Measurements from ENCODE around the gene PAQR3. TPM values are rescaled to one million over a fixed set of nuclear protein-coding genes. Genes with fewer than 3 reads are reported as not detected.
A peak's percentile ranks its signal among the peaks of the same experiment; 100 is the strongest.

The PAQR3 gene, protein sequence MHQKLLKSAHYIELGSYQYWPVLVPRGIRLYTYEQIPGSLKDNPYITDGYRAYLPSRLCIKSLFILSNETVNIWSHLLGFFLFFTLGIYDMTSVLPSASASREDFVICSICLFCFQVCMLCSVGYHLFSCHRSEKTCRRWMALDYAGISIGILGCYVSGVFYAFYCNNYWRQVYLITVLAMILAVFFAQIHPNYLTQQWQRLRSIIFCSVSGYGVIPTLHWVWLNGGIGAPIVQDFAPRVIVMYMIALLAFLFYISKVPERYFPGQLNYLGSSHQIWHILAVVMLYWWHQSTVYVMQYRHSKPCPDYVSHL
- total RNA-seq, result 10 to 100 TPM; 10.2 to 11.4 TPM

DNA sequence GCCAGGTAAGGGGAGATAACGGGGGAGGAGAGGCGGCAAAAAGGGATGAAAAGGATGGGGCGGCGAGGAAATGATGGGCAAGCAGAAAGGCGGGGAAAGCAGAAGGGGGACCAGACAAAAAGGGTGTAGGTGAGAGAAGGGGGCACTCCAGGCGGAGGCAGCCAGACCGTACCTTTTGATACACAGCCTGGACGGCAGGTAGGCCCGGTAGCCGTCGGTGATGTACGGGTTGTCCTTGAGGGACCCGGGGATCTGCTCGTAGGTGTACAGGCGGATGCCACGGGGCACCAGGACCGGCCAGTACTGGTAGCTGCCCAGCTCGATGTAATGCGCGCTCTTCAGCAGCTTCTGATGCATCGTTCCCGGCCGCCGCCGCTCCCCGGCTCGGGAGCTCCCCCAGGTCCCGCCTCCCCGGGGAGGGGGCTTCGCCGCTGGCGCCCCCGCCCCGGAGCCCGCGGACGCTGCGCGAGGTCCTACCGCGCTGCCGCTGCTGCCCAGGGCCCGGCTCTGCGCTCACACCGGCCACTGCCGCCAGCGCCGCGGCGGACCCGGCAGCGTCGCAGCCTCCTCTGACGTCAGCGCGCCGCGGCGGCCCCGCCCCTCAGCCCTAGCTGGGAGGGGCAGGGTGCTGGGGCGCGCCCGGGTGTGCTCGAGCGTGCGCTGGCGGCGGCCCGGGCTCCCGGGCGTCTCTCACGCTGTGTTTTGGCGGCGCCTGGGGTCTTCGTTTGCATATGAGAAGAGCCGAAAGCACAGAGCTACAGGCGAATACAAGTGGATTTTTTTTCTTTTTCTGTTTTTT lies at the start of gene PAQR3:
TSS of gene PAQR3 (minus strand) at position 571 of the 799 bp plus-strand sequence. CDS start at position 357, 214 bp downstream.
- POLR2A ChIA-PET, result interaction anchor here (1.2 kb wide), 1 partner anchor 25 kb away, joined by 3 read pairs; no protein-coding TSS in a partner anchor
- intact Hi-C loops (cut with micrococcal nuclease), result no loop called here
- peak; percentile 85 for DNase-seq
- peak; percentile 98 for ATAC-seq
- H3K4me1 Mint-ChIP-seq (ENCODE audit: low read depth), result peaks cover 37% of the 10 kb centered on the region
- H3K36me3 Mint-ChIP-seq (ENCODE audit: low read depth), result peaks cover 5% of the 10 kb centered on the region
- H3K27me3 Mint-ChIP-seq, result peaks cover 3% of the 10 kb centered on the region
- TF ChIP-seq, protein P1, sequence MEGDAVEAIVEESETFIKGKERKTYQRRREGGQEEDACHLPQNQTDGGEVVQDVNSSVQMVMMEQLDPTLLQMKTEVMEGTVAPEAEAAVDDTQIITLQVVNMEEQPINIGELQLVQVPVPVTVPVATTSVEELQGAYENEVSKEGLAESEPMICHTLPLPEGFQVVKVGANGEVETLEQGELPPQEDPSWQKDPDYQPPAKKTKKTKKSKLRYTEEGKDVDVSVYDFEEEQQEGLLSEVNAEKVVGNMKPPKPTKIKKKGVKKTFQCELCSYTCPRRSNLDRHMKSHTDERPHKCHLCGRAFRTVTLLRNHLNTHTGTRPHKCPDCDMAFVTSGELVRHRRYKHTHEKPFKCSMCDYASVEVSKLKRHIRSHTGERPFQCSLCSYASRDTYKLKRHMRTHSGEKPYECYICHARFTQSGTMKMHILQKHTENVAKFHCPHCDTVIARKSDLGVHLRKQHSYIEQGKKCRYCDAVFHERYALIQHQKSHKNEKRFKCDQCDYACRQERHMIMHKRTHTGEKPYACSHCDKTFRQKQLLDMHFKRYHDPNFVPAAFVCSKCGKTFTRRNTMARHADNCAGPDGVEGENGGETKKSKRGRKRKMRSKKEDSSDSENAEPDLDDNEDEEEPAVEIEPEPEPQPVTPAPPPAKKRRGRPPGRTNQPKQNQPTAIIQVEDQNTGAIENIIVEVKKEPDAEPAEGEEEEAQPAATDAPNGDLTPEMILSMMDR (IDR thresholded peaks at IDR 0.05), result no peak
- H3K4me3 Mint-ChIP-seq, result peak within 1 kb of the TSS; percentile 97
- H3K9me3 Mint-ChIP-seq, result no peaks in the 10 kb centered on the region
- CTCF ChIA-PET, result interaction anchor here (1.1 to 2.1 kb wide), 2 partner anchors 14 to 1263 kb away, joined by 3 to 13 read pairs; no protein-coding TSS in a partner anchor
- peak within 1 kb of the TSS; percentile 87 for H3K27ac Mint-ChIP-seq

DNA sequence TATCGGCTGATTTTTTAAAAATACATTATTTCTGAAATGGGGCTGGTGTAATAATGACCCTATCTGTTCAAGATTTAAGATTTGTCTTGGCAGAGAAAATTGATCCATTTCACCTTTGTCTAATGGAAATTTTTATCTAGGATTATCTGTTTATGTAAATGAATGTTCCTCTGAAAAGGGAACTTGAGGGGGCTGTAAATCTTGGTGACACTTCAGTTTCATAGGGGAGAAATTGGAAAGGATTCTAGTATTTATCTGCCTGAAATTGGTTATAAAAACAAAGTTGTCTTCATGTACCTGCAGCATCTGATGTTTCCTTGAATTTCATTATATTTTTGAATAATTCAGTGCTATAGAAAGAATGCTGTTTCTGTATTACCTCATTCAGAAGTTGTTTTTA lies 48.4 kb upstream of the PAQR3 start:
- Mint-ChIP-seq H3K36me3 (ENCODE audit: low read depth) (no peaks in the 10 kb centered on the region), H3K4me1 (ENCODE audit: low read depth) (no peaks in the 10 kb centered on the region), H3K27ac (no peak overlapping the region), H3K27me3 (peaks cover 3% of the 10 kb centered on the region), H3K4me3 (no peak overlapping the region), H3K9me3 (no peaks in the 10 kb centered on the region)
- POLR2A ChIA-PET, result no interaction called here
- CTCF ChIA-PET, result no interaction called here
- no peak for DNase-seq
- TF ChIP-seq, protein P1 (IDR thresholded peaks at IDR 0.05), result no peak
- intact Hi-C loops (cut with micrococcal nuclease), result no loop called here
- no peak for ATAC-seq

DNA sequence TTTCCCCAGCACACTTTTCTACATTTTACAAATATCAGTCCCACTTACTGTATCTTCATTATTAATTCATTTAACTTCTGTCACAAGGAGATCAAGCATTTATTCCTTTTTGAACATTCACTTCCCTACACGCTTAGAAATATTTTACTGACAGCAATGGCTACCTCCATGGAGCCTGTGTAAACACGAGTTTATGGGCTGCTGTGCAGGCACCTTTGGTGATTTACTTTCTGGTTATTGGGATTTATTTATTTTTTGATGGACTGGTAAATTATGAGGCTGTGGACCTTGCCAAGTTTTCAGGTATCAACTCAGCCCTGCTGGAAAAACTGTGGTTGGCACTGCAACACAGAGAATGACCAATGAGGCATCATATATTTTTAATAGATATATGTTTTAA lies 45.4 kb upstream of the PAQR3 start:
- intact Hi-C loops (cut with micrococcal nuclease), result no loop called here
- Mint-ChIP-seq H3K36me3 (ENCODE audit: low read depth) (no peaks in the 10 kb centered on the region), H3K27ac (no peak overlapping the region), H3K4me1 (ENCODE audit: low read depth) (no peaks in the 10 kb centered on the region), H3K9me3 (no peaks in the 10 kb centered on the region), H3K27me3 (peaks cover 3% of the 10 kb centered on the region), H3K4me3 (no peak overlapping the region)
- POLR2A ChIA-PET, result no interaction called here
- TF ChIP-seq, protein P1 (IDR thresholded peaks at IDR 0.05), result no peak
- ATAC-seq (no peak), DNase-seq (no peak)
- CTCF ChIA-PET, result no interaction called here

DNA sequence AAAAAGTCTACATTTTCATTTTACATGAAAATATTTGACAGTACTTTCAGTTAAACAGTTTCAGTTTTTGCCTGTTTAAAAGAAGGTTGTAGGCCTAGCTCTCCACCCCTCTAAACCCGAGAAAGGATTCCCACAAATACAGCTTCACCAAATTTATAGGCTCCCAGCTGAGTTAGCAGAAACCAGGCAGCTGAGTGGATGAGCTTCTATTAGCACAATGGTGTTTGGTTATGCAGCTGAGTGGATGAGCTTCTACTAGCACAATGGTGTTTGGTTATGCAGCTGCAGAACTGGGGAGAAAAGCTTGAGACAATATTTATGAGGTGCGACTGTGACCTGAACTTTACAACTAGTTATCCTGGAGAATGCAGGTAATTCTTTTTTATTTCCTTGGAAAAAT lies 36.6 kb upstream of the PAQR3 start:
- no peak overlapping the region for H3K27ac Mint-ChIP-seq
- no peak overlapping the region for H3K4me3 Mint-ChIP-seq
- no peak for DNase-seq
- intact Hi-C loops (cut with micrococcal nuclease), result no loop called here
- H3K4me1 Mint-ChIP-seq (ENCODE audit: low read depth), result no peaks in the 10 kb centered on the region
- ChIA-PET POLR2A (no interaction called here), CTCF (interaction anchor here (1.5 kb wide), 1 partner anchor 24 kb away, joined by 3 read pairs; no protein-coding TSS in a partner anchor)
- TF ChIP-seq, protein P1 (IDR thresholded peaks at IDR 0.05), result no peak
- no peaks in the 10 kb centered on the region for H3K27me3 Mint-ChIP-seq
- H3K36me3 Mint-ChIP-seq (ENCODE audit: low read depth), result no peaks in the 10 kb centered on the region
- no peak for ATAC-seq
- no peaks in the 10 kb centered on the region for H3K9me3 Mint-ChIP-seq

DNA sequence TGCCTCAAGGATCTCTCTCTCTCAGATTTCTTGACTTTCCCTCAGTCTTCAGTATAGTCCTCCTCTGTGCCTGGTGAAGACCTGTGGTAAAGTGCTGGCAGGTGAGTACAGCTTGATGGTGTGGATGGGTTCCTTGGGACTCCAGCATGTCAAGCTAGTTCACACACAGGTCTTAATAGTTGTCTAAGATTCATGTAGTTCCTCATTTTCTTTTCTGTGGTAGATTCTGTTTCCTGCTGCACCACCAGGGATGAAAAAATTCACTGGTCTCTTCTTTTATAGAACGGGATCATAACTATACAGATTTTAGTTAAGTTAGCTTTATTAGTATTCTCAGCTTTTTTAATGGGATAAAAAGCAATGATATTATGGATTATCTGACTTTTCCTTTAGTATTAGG lies 32.5 kb upstream of the PAQR3 start:
- no peak for ATAC-seq
- TF ChIP-seq, protein P1 (IDR thresholded peaks at IDR 0.05), result no peak
- Mint-ChIP-seq H3K4me1 (ENCODE audit: low read depth) (no peaks in the 10 kb centered on the region), H3K27me3 (no peaks in the 10 kb centered on the region), H3K36me3 (ENCODE audit: low read depth) (no peaks in the 10 kb centered on the region), H3K27ac (no peak overlapping the region), H3K9me3 (peaks cover 2% of the 10 kb centered on the region), H3K4me3 (no peak overlapping the region)
- ChIA-PET CTCF (no interaction called here), POLR2A (interaction anchor here (0.6 kb wide), 1 partner anchor 33 kb away, joined by 3 read pairs; no protein-coding TSS in a partner anchor)
- intact Hi-C loops (cut with micrococcal nuclease), result no loop called here
- no peak for DNase-seq

Data from activated CD8-positive, alpha-beta T cell treated with anti-CD3 and anti-CD28 coated beads for 36 hours (primary cell).